Small intestine (tissue), 7 donors: ENCODE measurements around the gene CPNE1. TPM values are rescaled to one million over a fixed set of nuclear protein-coding genes. Genes with fewer than 3 reads are reported as not detected.

Experiments
- DNase-seq, 2 donors: peaks; one replicate each; pipeline versions ENCODE4 v3.0.0 to v3.0.0-alpha.2; 2013
- FAIRE-seq: peaks from 2 replicates; lab custom pipeline; 2012; peaks lifted over from hg19 to GRCh38; lab: Jason Lieb, UNC
- H3K27ac ChIP-seq, 3 donors: one replicate each; pipeline ENCODE4 v1.5.1; 2013; ENCODE audit warnings: low read length in 2 of 3, mild to moderate bottlenecking in 2 of 3, control low read depth in 1 of 3, inconsistent platforms in 1 of 3, low read depth in 1 of 3, moderate library complexity in 1 of 3
- H3K27me3 ChIP-seq, 3 donors: one replicate each; pipeline ENCODE4 v1.6.1; 2013; ENCODE audit warnings: low read length in 3 of 3, inconsistent platforms in 1 of 3; ENCODE audit not compliant: control insufficient read depth in 3 of 3, insufficient read depth in 3 of 3
- H3K36me3 ChIP-seq, 3 donors: one replicate each; pipeline ENCODE4 v1.6.1; 2013; ENCODE audit warnings: low read length in 3 of 3, inconsistent platforms in 1 of 3, low read depth in 1 of 3, mild to moderate bottlenecking in 1 of 3, moderate library complexity in 1 of 3; ENCODE audit not compliant: control insufficient read depth in 3 of 3, insufficient read depth in 2 of 3
- H3K4me1 ChIP-seq, 3 donors: one replicate each; pipeline ENCODE4 v1.6.1; 2013; ENCODE audit warnings: low read length in 2 of 3, inconsistent platforms in 1 of 3, low read depth in 1 of 3, mild to moderate bottlenecking in 1 of 3, moderate library complexity in 1 of 3; ENCODE audit not compliant: control insufficient read depth in 3 of 3, insufficient read depth in 2 of 3
- H3K4me3 ChIP-seq, 3 donors: one replicate each; pipeline ENCODE4 v1.5.1; 2013; ENCODE audit warnings: low read length in 3 of 3, control low read depth in 1 of 3, inconsistent platforms in 1 of 3, low read depth in 1 of 3, mild to moderate bottlenecking in 1 of 3, moderate library complexity in 1 of 3
- H3K9me3 ChIP-seq, 2 donors: one replicate each; pipeline ENCODE4 v1.6.1; 2013; ENCODE audit warnings: low read depth in 1 of 2, low read length in 1 of 2; ENCODE audit not compliant: control insufficient read depth in 2 of 2, insufficient read depth in 1 of 2
- WGBS, 3 donors: extraction: QIAGEN DNeasy Blood & Tissue Kit; methylation state at CpG; one replicate each; pipeline ENCODE4 v1.1.7; 2013; 5-methylcytosine and 5-hydroxymethylcytosine counted together
- polyA plus RNA-seq, 4 donors: library from polyadenylated mRNA; stranded (reverse) in 3 of 4; unstranded in 1 of 4; fragments of 200-250 nt in 3 of 4; fragments of 120-200 nt in 1 of 4; gene quantifications; one replicate each; pipeline versions ENCODE4 v1.2.1 to v1.2.3, GENCODE V29; 2013
- donor health status: healthy with polysubstance abuse.
- donor health status: control.
- donor health status: control.
- donor health status: Bipolar disorder and iron deficiency.
- donor health status: healthy.

CPNE1 gene
- polyA plus RNA-seq, 4 donors = 94.3 to 132 (median 113) TPM

GRCh38 chr20:35618263-35619131, 46.2 kb downstream of the CPNE1 start:
- peaks cover 0 to 32% (median 2%) of the 10 kb centered on the region in 3 donors for H3K4me1 ChIP-seq

GRCh38 chr20:35617397-35618262, 47.1 kb downstream of the CPNE1 start:
- peaks cover 0 to 32% (median 2%) of the 10 kb centered on the region in 3 donors for H3K4me1 ChIP-seq
- H3K27me3 ChIP-seq = peaks cover 0 to 22% (median 0%) of the 10 kb centered on the region in 3 donors
- peaks cover 0 to 3% (median 0%) of the 10 kb centered on the region in 3 donors for H3K36me3 ChIP-seq
- peak overlapping the region in 2 of 3 donors; percentile 3 to 53 for H3K4me3 ChIP-seq
- H3K9me3 ChIP-seq = no peaks in the 10 kb centered on the region
- 5 to 8% (median 8%) methylated on average over 19 to 22 of the region's 22 CpGs for WGBS, 3 donors
- no peak for FAIRE-seq
- DNase-seq = peak; percentile 34 to 60
- peak overlapping the region in 1 of 3 donors; percentile 86 for H3K27ac ChIP-seq

More at GRCh38 chr20:35618263-35619131, 46.2 kb downstream of the CPNE1 start:
- H3K4me3 ChIP-seq = peak overlapping the region in 2 of 3 donors; percentile 32 to 37
- WGBS, 3 donors = 6 to 9% (median 6%) methylated on average over 27 to 35 of the region's 35 CpGs
- peak; percentile 10 to 25 for DNase-seq
- no peak overlapping the region for H3K27ac ChIP-seq
- peaks cover 0 to 22% (median 0%) of the 10 kb centered on the region in 3 donors for H3K27me3 ChIP-seq
- no peaks in the 10 kb centered on the region for H3K9me3 ChIP-seq
- peaks cover 0 to 3% (median 0%) of the 10 kb centered on the region in 3 donors for H3K36me3 ChIP-seq
- no peak for FAIRE-seq

- H3K36me3 ChIP-seq = peaks cover 0 to 3% (median 0%) of the 10 kb centered on the region in 3 donors
- FAIRE-seq = no peak
- peak overlapping the region in 1 of 3 donors; percentile 86 for H3K27ac ChIP-seq
- H3K9me3 ChIP-seq = no peaks in the 10 kb centered on the region
- peaks cover 0 to 22% (median 0%) of the 10 kb centered on the region in 3 donors for H3K27me3 ChIP-seq
- H3K4me1 ChIP-seq = peaks cover 0 to 32% (median 2%) of the 10 kb centered on the region in 3 donors
- 2 to 3% (median 2%) methylated on average over 52 to 57 of the region's 57 CpGs for WGBS, 3 donors
- DNase-seq = peak; percentile 85 to 100
- H3K4me3 ChIP-seq = peak overlapping the region; percentile 30 to 53 (median 34)
These were observed 48.0 kb downstream of the CPNE1 start for GRCh38 chr20:35616465-35617396.

- peaks cover 0 to 22% (median 0%) of the 10 kb centered on the region in 3 donors for H3K27me3 ChIP-seq
- DNase-seq = peak; percentile 54 to 96
- no peak for FAIRE-seq
- peak within 1 kb of the TSS; percentile 42 to 53 (median 45) for H3K4me3 ChIP-seq
- H3K27ac ChIP-seq = peak within 1 kb of the TSS; percentile 69 to 99 (median 77)
- H3K4me1 ChIP-seq = peaks cover 0 to 32% (median 2%) of the 10 kb centered on the region in 3 donors
- H3K36me3 ChIP-seq = peaks cover 0 to 3% (median 0%) of the 10 kb centered on the region in 3 donors
- WGBS, 3 donors = 0 to 1% (median 1%) methylated on average over 65 to 68 of the region's 68 CpGs
- no peaks in the 10 kb centered on the region for H3K9me3 ChIP-seq
These were observed 48.8 kb downstream of the CPNE1 start, which contains the start of gene SPAG4 for GRCh38 chr20:35615667-35616464. TSS of gene SPAG4 (plus strand) at chr20:35615829. CDS start at chr20:35616004, 175 bp downstream.

- FAIRE-seq (no peak), DNase-seq (no peak)
- Histone ChIP-seq H3K36me3 (no peaks in the 10 kb centered on the region), H3K9me3 (no peaks in the 10 kb centered on the region), H3K27ac (peak overlapping the region in 1 of 3 donors; percentile 62), H3K27me3 (no peaks in the 10 kb centered on the region), H3K4me1 (peaks cover 0 to 5% (median 0%) of the 10 kb centered on the region in 3 donors), H3K4me3 (no peak overlapping the region)
- WGBS, 3 donors = 87 to 99% (median 92%) methylated on average over 2 of the region's 2 CpGs
These were observed 53.2 kb downstream of the CPNE1 start for GRCh38 chr20:35611482-35611881.

- peak in 1 of 2 donors; percentile 69 for DNase-seq
- 71 to 84% (median 83%) methylated on average over 9 of the region's 9 CpGs for WGBS, 3 donors
These were observed 53.8 kb downstream of the CPNE1 start for GRCh38 chr20:35610833-35611427.

More at GRCh38 chr20:35610833-35611427, 53.8 kb downstream of the CPNE1 start:
- Histone ChIP-seq H3K4me3 (no peak overlapping the region), H3K27ac (peak overlapping the region in 1 of 3 donors; percentile 62), H3K9me3 (no peaks in the 10 kb centered on the region), H3K27me3 (no peaks in the 10 kb centered on the region), H3K4me1 (peaks cover 0 to 3% (median 0%) of the 10 kb centered on the region in 3 donors), H3K36me3 (no peaks in the 10 kb centered on the region)
- no peak for FAIRE-seq
